ENCODE results near the gene KDM4D. TPM values are rescaled to one million over a fixed set of nuclear protein-coding genes. Genes with fewer than 3 reads are reported as not detected.
A peak's percentile ranks its signal among the peaks of the same experiment; 100 is the strongest.

Gene KDM4D
- 3.1 and 3.2 TPM in 2 replicates for total RNA-seq
- long read RNA-seq, partial matches to known transcripts = 0 of 3 reads
- long read RNA-seq, other reads (novel, unspliced or antisense) = 0 of 3 reads

DNA sequence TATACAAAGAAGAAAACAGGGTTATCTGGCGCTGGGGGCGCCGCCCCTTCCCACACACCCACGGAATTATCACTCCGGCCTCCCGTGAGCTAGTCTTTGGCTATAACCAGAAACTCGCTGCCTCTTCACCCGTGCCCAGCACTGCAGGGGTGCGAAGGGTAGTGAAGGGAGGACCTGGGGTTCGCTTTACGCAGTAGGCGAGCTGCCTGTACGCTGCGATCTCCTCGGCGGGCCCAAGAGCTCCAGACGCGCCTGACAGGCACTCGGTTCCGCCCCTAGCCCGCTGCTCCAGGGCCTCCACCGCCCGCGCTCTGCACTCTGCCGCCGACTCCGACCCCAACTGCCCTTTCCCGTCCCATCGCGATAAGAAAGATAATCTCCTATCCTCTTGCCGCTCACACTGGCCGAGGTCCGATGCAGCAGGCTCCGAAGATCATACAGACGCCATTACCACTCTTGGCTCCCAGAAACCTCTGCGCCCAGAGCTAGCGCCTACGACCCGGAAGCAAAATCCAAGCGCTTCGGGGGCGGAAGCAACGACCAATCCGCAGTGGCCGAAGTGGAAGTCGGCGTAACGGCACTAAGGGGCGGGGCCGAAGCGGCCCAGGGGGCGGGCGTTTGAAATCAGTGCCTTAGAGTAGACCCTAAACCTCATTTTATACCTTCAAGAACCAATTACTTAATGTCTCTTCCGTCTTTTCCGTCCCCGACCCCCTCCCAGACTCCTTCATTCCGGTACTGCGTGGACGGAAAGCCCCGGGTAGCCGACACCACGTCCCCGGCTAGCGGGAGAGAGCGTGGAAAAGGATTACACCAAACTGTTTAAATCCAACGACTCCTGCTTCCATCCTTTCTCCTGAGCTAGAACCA is at the start of gene KDM4D, which contains the start of gene CWC15:
TSS of gene KDM4D (plus strand) at position 611 of the 870 bp plus-strand sequence. CDS start 23,664 bp downstream, outside the sequence.
TSS of gene CWC15 (minus strand) at position 458 of the 870 bp plus-strand sequence. CDS start 1,371 bp downstream, outside the sequence.
- Mint-ChIP-seq H3K4me1 (peaks cover 20% of the 10 kb centered on the region), H3K27ac (ENCODE audit: unreplicated experiment) (peak within 1 kb of the TSS; percentile 94), H3K9me3 (no peaks in the 10 kb centered on the region), H3K27me3 (ENCODE audit: low read depth) (no peaks in the 10 kb centered on the region), H3K36me3 (ENCODE audit: low read depth) (peaks cover 12% of the 10 kb centered on the region), H3K4me3 (peak within 1 kb of the TSS; percentile 95)
- TF ChIP-seq CTCF (conservative IDR thresholded peaks at IDR 0.05) = no peak
- DNase-seq (ENCODE audit: low read depth, low spot score) = peak; percentile 88

DNA sequence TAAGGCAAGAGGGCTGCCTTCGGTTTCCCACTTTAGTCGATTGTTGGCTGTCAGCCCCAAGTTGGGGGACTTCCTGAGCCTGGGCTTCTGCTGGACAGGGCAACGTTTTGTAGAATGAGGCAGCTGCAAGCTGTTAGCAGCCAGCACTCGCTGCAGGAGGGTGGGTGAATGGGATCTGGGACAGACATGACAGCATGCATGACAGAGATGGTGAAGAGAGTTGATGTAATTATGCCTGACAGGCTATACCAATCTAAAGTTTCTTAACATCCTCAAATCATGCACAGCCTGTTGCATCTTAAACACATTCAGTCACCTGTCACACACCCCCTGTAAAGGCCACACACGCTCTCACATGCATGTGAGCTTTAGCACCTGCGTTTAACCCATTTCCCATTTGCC is 49.3 kb upstream of the KDM4D start:
- no peak for DNase-seq (ENCODE audit: low read depth, low spot score)
- peaks cover 69% of the 10 kb centered on the region for H3K4me1 Mint-ChIP-seq
- H3K9me3 Mint-ChIP-seq = no peaks in the 10 kb centered on the region
- no peaks in the 10 kb centered on the region for H3K27me3 Mint-ChIP-seq (ENCODE audit: low read depth)
- TF ChIP-seq CTCF (conservative IDR thresholded peaks at IDR 0.05) = no peak
- H3K27ac Mint-ChIP-seq (ENCODE audit: unreplicated experiment) = peak overlapping the region; percentile 54
- H3K4me3 Mint-ChIP-seq = peak overlapping the region; percentile 3
- H3K36me3 Mint-ChIP-seq (ENCODE audit: low read depth) = no peaks in the 10 kb centered on the region

GRCh38 chr11:94924612-94925011 is 48.9 kb upstream of the KDM4D start:
- no peak for TF ChIP-seq CTCF (conservative IDR thresholded peaks at IDR 0.05)
- H3K27ac Mint-ChIP-seq (ENCODE audit: unreplicated experiment) = peak overlapping the region; percentile 92
- no peaks in the 10 kb centered on the region for H3K27me3 Mint-ChIP-seq (ENCODE audit: low read depth)
- H3K4me3 Mint-ChIP-seq = peak overlapping the region; percentile 14
- DNase-seq (ENCODE audit: low read depth, low spot score) = no peak
- H3K36me3 Mint-ChIP-seq (ENCODE audit: low read depth) = no peaks in the 10 kb centered on the region
- peaks cover 74% of the 10 kb centered on the region for H3K4me1 Mint-ChIP-seq
- H3K9me3 Mint-ChIP-seq = no peaks in the 10 kb centered on the region

DNA sequence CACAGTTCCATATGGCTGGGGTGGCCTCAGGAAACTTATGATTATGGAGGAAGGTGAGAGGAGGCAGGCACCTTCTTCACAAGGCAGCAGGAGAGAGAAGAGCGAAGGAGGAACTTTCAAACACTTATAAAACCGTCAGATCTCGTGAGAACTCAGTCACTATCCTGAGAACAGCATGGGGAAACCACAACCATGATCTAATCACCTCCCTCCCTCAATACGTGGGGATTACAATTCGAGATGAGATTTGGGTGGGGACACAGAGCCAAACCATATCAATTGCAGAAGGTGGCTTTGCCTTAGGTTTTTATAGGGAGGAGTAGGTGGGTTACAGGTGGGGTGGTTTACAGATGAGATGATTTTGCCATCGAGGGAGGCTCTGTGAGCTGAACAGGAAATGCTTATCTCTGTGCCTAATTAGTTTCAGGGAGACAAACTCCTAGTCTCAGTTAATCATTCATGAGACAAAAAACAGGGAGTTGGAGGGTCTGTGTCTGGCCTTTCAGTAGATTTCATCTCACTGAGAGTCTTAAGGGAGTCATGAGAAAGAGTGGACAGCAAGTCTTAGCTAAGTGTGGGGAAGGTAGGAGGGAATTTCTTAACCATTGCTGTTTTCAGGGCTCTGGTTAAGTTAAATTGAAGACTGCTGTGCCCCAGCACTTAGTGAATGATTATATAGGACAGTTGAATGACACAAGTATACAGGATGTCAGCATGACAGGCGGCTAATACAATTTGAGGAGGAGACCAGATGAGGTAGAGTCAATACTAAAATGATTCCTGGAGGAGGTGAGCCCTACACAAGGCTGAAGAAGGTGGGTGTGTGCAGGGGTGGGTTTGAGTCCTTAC is 47.9 kb upstream of the KDM4D start:
- Mint-ChIP-seq H3K36me3 (ENCODE audit: low read depth) (no peaks in the 10 kb centered on the region), H3K27me3 (ENCODE audit: low read depth) (no peaks in the 10 kb centered on the region), H3K27ac (ENCODE audit: unreplicated experiment) (peak overlapping the region; percentile 94), H3K4me1 (peaks cover 80% of the 10 kb centered on the region), H3K4me3 (peak overlapping the region; percentile 18), H3K9me3 (no peaks in the 10 kb centered on the region)
- DNase-seq (ENCODE audit: low read depth, low spot score) = no peak
- TF ChIP-seq CTCF (conservative IDR thresholded peaks at IDR 0.05) = no peak

DNA sequence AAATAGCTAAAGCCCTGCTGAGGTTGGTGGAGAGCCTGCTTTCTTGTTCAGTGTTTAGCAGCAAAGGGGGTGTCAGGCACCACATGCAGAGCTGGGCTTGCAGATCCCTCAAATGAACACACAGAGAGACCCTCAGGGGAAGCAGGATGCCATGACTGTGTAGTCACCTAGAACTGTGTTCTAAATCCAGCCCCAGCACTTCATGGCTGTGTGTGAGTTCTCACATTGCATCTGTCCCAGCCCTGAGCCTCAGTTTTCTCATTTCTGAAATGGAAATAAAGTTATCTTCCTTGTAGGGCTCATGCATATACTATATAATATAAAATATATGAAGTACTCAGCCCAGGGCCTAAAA is 47.3 kb upstream of the KDM4D start:
- H3K27ac Mint-ChIP-seq (ENCODE audit: unreplicated experiment) = peak overlapping the region; percentile 94
- no peak for TF ChIP-seq CTCF (conservative IDR thresholded peaks at IDR 0.05)
- peaks cover 78% of the 10 kb centered on the region for H3K4me1 Mint-ChIP-seq
- H3K4me3 Mint-ChIP-seq = peak overlapping the region; percentile 48
- no peaks in the 10 kb centered on the region for H3K36me3 Mint-ChIP-seq (ENCODE audit: low read depth)
- no peak for DNase-seq (ENCODE audit: low read depth, low spot score)
- no peaks in the 10 kb centered on the region for H3K27me3 Mint-ChIP-seq (ENCODE audit: low read depth)
- H3K9me3 Mint-ChIP-seq = no peaks in the 10 kb centered on the region

Measured in neural crest cell (in vitro differentiated cells).